Measurements from ENCODE around the gene MSMP. TPM values are rescaled to one million over a fixed set of nuclear protein-coding genes. Genes with fewer than 3 reads are reported as not detected.

The MSMP gene
- total and polyA plus RNA-seq, 2 experiments from 2014 or later = 0.81 TPM; not detected in 1

- no peak for TF ChIP-seq CTCF (conservative IDR thresholded peaks at IDR 0.05; ENCODE audit: low read depth in 2 of 2)
- TF ChIP-seq STAT1 (IDR thresholded peaks at IDR 0.05; ENCODE audit: unreplicated experiment) = no peak
- no peak for TF ChIP-seq POLR2AphosphoS5 (IDR thresholded peaks at IDR 0.05; ENCODE audit: low read depth)
Observed at GRCh38 chr9:35738924-35739323, 15.2 kb downstream of the MSMP start (continued).

GRCh38 chr9:35738186-35738585 is 15.9 kb downstream of the MSMP start:
- H3K36me3 ChIP-seq (ENCODE audit: insufficient read depth) = peaks cover 43% of the 10 kb centered on the region
- H3K79me2 ChIP-seq (replicated peaks; ENCODE audit: insufficient read depth) = peaks cover 10% of the 10 kb centered on the region; the same call in 1 of the 2 replicates
- no peak overlapping the region for H3K27ac ChIP-seq (ENCODE audit: low read depth)
- peaks cover 11% of the 10 kb centered on the region; the same call in 1 of the 2 replicates for H3F3A ChIP-seq (replicated peaks; ENCODE audit: low read depth)
- no peaks in the 10 kb centered on the region for H3K27me3 ChIP-seq (ENCODE audit: insufficient read depth)
- no peak overlapping the region for H2AFZ ChIP-seq
- H3K4me1 Mint-ChIP-seq = peaks cover 3% of the 10 kb centered on the region
- no peak overlapping the region for H3K4me3 ChIP-seq
- H3K27me3 Mint-ChIP-seq (ENCODE audit: insufficient read depth, low read depth, poor library complexity) = peaks cover 1% of the 10 kb centered on the region
- ATAC-seq = no peak
- no peak overlapping the region for H3K4me2 ChIP-seq
- DNase-seq (ENCODE audit: low spot score) = no peak
- H3K9me3 Mint-ChIP-seq = no peaks in the 10 kb centered on the region; the same call in 2 of the 3 replicates
- H3K4me1 ChIP-seq (ENCODE audit: insufficient read depth) = no peaks in the 10 kb centered on the region
- H3K9me2 ChIP-seq (ENCODE audit: insufficient read depth) = no peaks in the 10 kb centered on the region
- H3K4me3 Mint-ChIP-seq = no peak overlapping the region
- H4K20me1 ChIP-seq (replicated peaks; ENCODE audit: insufficient read depth) = peaks cover 26% of the 10 kb centered on the region
- H3K27ac Mint-ChIP-seq = no peak overlapping the region
- peaks cover 85% of the 10 kb centered on the region for H3K36me3 Mint-ChIP-seq (ENCODE audit: low read depth)
- TF ChIP-seq ZNF462 (CRISPR knock-in tag; IDR thresholded peaks at IDR 0.05) (no peak), CTCF (conservative IDR thresholded peaks at IDR 0.05; ENCODE audit: low read depth in 2 of 2) (no peak), EZH2 (IDR thresholded peaks at IDR 0.05; ENCODE audit: low read depth, unreplicated experiment) (no peak), ZNF114 (CRISPR knock-in tag; IDR thresholded peaks at IDR 0.05) (no peak), POLR2AphosphoS5 (IDR thresholded peaks at IDR 0.05; ENCODE audit: low read depth) (no peak), ETS1 (IDR thresholded peaks at IDR 0.05) (no peak), EZH2phosphoT487 (IDR thresholded peaks at IDR 0.05; ENCODE audit: unreplicated experiment) (no peak), NANOG (IDR thresholded peaks at IDR 0.05; ENCODE audit: borderline replicate concordance) (no peak), JUNB (IDR thresholded peaks at IDR 0.05; ENCODE audit: unreplicated experiment) (no peak), STAT1 (IDR thresholded peaks at IDR 0.05; ENCODE audit: unreplicated experiment) (no peak), ZNF331 (CRISPR knock-in tag; IDR thresholded peaks at IDR 0.05; ENCODE audit: low read depth) (no peak), CREB1 (CRISPR knock-in tag; IDR thresholded peaks at IDR 0.05; ENCODE audit: low read depth) (no peak)

All from GM23338 (cell line).